GF-D8 (cell line): ENCODE data around the gene NOS3.

ENCODE experiments used
- DNase-seq: peaks from one replicate; lab custom pipeline; 2025; lab: John Stamatoyannopoulos, UW

NOS3 gene

DNA sequence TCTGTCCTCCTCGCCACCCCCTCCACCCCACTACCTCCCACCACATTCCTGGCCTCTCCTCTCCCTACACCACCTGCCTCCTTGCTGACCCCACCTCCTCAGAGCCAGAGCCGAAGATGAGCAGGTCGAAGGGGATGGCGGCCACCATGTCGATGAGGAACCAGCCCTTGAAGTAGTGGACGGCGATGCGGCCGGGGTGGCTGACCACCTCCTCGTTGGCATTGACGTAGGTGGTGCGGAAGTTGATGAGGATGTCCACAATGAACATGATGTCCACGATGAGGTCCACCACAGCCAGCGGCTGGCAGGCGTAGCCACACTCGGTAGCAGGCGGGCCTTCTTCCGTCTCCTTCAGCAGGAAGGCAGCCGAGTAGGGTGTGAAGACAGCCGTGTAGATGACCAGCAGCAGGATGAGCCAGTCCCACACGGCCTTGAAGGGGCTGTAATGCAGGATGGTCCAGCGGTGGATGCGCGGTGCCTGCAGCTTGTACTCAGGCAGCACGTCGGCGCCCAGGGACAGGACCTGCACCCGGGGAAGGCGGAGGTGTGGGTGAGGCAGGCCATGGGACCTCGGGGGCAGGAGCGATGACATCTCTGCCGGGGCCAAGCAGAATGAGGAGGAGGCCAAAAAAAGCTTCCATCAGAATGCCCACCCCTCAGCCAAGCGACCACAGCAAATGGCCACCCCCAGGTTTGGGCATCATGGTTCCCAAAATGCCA is 38.3 kb upstream of the NOS3 start:
- DNase-seq = no peak

GRCh38 chr7:150953061-150953997 is 37.5 kb upstream of the NOS3 start:
- DNase-seq = no peak

GRCh38 chr7:150954201-150954985 is 36.4 kb upstream of the NOS3 start:
- DNase-seq = no peak

- DNase-seq = no peak
These were observed 35.8 kb upstream of the NOS3 start for GRCh38 chr7:150954986-150955518.

DNA sequence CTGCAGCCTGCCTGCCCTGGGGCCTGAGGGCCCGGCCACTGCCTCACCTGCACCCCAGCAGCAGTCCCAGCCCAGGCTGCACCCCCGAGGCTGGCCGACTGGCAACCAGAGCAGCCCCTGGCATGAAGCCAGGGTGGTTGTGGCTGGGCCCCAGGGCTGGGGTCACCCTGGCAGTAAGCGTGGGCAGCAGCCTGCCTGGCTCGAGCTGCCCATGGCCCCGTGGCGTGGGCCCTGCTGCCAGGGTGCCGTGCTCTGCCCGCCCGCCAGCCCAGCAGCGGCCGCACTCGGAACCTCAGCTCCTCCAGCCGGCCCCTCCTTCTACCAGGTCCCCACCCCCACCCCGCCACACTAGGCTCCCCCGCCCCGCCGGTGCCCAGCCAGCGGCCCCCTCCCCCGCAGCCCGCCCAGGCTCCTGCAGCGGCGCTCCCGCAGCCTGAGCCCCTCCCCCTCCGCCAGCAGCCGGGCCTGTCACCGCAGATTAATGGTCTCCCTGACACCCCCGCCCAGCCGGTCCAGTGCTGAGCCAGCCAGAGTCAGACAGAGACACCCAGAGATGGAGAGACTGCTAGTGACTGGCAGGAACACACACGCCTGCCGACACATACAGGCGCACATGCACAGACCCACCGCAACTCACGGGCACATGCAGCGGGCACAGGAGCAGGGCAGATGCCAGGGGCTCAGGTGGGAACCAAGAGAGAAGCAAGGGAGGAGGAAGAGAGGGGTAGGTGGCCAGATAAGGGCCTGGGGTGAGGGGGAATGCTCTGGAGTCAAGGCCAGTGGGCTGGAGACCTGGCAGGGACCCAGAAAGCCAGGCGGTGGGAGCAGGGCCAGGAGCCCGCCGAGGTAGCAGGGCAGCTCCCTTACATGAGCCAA is 35.1 kb upstream of the NOS3 start:
- DNase-seq = no peak

DNA sequence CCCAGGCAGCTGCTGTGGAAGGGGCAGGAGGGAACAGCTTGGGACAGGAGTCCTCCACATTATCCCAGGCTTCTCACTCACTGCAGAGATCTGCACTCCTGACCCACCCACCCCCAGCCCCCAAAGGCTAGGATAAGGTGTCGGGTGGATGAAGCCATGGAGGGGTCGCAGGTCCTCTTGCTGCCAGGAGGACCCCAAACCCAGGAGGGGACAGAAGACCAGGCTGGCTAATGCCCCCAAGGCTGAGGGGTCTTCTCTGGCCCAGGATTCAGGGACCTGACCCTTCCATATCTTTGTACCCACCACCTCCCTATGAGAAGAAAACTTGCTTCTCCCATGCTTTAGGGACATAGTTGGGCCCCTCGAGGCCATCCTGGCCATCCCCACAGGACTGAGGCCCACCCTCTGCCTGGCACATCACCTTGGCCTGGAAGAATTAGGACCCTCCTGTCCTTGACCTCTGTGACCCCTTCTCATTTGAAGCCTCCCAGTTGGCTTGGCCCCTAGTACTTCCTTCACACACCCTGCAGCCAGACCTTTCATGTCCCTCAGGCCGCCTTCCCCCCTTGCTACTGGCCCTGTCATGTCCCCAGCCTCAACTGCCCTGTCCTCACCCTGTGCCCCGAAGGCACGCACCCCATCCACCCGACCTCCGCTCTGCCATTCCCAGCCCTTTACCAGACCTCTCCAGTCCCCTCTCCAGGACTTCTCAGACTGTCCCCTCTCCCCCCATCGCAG is 34.3 kb upstream of the NOS3 start:
- no peak for DNase-seq

- DNase-seq = no peak
These were observed 33.4 kb upstream of the NOS3 start for GRCh38 chr7:150957133-150958020.

- DNase-seq = no peak
These were observed 32.7 kb upstream of the NOS3 start for GRCh38 chr7:150958062-150958552.

DNA sequence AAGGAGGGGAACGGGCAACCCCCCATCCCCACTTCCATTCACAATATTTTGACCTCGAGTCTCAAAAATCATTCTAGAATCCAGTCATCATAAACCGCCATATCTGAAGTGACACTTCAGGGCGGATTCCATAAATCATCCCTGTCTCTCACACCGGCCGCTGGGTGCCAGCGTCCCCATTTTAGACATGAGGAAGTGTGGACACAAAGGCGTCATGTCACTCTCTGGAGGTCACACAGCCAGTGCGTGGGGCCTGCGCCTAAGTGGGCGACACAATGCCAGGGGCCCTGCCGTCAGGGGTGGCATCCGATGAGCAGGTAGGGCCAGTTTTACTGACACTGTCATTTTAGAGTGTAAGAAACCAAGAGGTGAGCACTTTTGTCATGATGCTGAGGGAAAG is 32.2 kb upstream of the NOS3 start:
- DNase-seq = no peak

- no peak for DNase-seq
These were observed 31.7 kb upstream of the NOS3 start for GRCh38 chr7:150959081-150959480.

DNA sequence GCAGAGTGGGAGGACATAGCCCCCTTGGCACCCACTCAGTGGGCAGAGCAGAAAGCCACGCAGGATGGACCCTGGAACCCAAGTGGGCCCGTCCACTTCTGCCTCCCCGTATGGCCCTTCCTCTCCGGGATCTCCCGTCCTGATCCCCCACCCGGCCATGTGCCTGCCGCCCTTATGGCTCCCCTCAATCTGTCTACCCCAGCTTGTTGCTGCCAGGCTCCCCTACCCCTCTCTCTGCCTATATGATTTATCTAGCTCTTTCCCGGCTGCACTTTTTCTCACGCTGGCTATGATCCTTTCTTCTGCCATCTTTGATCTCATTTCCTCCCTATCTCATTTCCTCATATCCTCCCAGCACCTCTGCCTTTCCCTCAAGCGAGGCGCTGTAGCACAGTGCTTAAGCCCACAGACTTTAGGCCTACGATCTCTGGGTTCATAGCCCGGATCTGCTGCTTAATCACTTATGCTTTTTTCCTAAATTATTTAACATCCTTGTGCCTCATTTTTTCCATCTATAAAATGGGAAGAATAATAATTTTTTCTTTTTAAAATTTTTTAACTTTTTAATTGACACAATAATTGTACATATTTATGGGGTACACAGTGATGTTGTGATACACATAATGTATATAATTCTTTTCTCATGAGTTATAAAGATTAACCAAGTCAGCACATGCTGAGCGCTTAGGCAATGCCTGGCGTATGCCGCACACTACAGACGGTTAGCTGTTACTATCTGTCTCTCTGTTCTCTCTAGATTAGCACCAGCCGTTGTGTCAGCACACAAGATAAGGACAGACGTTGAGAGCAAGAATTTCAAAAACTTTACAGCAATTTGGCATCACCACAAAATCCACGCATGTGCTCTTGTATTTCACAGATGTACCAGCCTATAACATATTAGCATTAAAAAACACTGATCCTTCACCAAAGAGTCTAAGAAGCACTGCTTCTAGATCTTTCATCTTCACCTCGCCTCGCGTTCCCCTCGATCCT is 30.8 kb upstream of the NOS3 start:
- peak; percentile 94 for DNase-seq

DNA sequence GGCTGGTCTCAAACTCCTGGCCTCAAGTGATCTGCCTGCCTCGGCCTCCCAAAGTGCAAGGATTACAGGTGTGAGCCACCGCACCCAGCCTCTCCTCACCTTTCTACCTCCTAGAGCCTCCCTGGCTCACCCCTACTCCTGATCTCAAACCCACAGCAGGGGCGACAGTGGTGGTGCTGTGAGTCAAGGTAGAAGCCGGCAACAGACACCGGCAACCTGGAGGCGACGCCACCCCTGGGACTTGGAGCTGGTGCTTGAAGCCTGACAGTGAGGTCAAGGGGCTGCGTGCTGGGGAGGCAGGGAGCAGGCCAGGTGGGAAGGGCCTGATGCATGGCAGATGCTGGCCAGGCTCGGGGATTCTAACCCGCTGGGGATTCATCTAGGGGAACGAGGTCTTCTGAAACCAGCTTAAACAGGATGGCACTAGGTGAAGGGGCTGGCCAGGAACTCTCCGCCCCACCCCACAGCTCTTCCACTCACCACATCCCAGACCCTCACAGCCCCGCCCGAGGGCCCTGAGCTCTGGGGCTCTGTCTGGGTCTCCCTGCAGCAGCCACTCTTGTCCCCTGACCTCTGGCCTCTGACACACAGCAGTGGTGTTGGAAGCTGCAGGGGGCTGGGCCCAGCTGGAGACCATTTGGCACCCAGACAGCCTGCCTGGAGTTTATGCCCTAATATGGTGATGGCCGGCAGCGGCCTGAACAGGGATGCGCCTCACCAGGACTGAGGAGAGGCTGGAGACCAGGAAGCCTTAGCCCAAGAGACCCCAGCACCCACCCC is 29.1 kb upstream of the NOS3 start:
- no peak for DNase-seq

DNA sequence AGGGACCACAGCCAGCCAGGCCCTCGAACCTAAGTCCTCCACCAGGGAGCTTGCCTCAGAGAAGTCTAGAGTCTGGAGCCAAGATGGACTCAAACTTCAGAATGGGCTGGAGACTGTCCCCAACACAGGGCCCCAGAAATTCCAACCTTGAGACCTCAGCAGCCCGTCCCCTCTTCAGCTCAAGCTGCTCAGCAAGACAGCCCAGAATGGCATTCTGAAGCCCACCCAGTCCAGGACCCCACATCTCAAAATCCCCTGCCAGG is 28.6 kb upstream of the NOS3 start:
- DNase-seq = no peak

DNA sequence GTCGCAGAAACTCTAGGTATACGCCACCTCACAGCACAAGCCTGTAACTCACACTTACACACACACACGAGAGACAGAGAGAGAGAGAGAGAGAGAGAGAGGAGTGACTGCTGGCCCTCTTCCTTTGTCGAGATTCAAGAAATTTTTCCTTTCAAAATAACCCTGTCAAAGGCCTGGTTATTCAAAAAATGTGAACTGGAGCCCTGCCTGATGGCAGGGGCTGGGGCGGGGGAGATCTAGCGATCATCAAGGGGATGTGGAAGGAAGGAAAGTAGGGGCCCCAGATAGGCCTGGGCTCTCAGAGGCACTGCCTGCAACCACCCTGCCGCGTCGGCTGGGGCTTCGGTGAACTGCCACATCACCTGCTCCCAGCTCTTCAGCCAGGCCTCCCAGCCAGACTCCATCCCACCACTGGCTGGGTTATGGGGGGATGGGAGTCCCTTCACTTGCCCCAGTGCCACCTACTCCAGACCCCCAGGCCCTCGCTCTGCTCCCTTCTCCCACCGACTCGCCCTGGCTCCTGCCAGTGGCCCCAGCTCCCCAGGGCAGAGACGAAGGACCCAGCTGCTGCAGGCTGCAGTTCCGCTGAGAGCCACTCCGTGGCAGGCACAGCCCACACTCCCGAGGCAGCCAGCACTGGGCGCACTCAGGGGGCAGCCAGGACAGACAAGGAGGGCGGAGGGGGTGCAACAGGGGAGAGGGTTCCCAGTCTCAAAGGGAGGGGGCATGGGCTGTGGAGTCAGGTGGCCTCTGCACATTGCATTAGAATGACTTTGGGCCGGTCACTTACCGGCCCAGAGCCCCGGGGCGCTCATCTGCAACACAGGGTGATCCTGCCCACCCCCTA is 28.0 kb upstream of the NOS3 start:
- DNase-seq = peak; percentile 66

- DNase-seq = no peak
These were observed 26.9 kb upstream of the NOS3 start for GRCh38 chr7:150963707-150964559.
